Measurements from ENCODE around the gene ACTR2.
A peak's percentile ranks its signal among the peaks of the same experiment; 100 is the strongest.

GRCh38 chr2:65264821-65265670 lies 37.4 kb downstream of the ACTR2 start:
- TF ChIP-seq, protein P1, sequence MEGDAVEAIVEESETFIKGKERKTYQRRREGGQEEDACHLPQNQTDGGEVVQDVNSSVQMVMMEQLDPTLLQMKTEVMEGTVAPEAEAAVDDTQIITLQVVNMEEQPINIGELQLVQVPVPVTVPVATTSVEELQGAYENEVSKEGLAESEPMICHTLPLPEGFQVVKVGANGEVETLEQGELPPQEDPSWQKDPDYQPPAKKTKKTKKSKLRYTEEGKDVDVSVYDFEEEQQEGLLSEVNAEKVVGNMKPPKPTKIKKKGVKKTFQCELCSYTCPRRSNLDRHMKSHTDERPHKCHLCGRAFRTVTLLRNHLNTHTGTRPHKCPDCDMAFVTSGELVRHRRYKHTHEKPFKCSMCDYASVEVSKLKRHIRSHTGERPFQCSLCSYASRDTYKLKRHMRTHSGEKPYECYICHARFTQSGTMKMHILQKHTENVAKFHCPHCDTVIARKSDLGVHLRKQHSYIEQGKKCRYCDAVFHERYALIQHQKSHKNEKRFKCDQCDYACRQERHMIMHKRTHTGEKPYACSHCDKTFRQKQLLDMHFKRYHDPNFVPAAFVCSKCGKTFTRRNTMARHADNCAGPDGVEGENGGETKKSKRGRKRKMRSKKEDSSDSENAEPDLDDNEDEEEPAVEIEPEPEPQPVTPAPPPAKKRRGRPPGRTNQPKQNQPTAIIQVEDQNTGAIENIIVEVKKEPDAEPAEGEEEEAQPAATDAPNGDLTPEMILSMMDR (IDR thresholded peaks at IDR 0.05): peak; percentile 81
- TF ChIP-seq ZFX (IDR thresholded peaks at IDR 0.05; ENCODE audit: borderline replicate concordance): no peak
